Measurements from ENCODE around the gene NKX3-2. TPM values are rescaled to one million over a fixed set of nuclear protein-coding genes. Genes with fewer than 3 reads are reported as not detected.

The NKX3-2 gene
- total RNA-seq, 1 donor from 2014 or later = 0.10 TPM

- no peak for DNase-seq
Measured at GRCh38 chr4:13498469-13498868, 45.8 kb downstream of the NKX3-2 start.

GRCh38 chr4:13496605-13497004 lies 47.7 kb downstream of the NKX3-2 start:
- no peak for DNase-seq

GRCh38 chr4:13495753-13496152 lies 48.6 kb downstream of the NKX3-2 start:
- DNase-seq = no peak

GRCh38 chr4:13493793-13494192 lies 50.5 kb downstream of the NKX3-2 start:
- no peak for DNase-seq

- DNase-seq = no peak
Measured at GRCh38 chr4:13492747-13493146, 51.6 kb downstream of the NKX3-2 start.

Other genes with a start within 250 kb of the NKX3-2 start
- gene RAB28, start 60.2 kb downstream of the NKX3-2 start, total RNA-seq = 19.3 TPM
- gene BOD1L1, start 83.2 kb upstream of the NKX3-2 start, total RNA-seq = 42.9 TPM